GM12864 (cell line): ENCODE data around the gene AASDH.

Experiments
- DNase-seq: peaks from one replicate; pipeline ENCODE4 v3.0.0-alpha.2; 2011; ENCODE audit warnings: low read depth
- H3K4me3 ChIP-seq: 2 replicates; pipeline ENCODE4 v1.5.1; 2011; ENCODE audit warnings: mild to moderate bottlenecking, low read depth, low read length, control low read depth
- CTCF ChIP-seq: IDR thresholded peaks from 2 replicates; pipeline ENCODE4 v1.5.1; 2011; ENCODE audit warnings: low read depth, mild to moderate bottlenecking, moderate library complexity, low read length, control low read depth, inconsistent platforms; ENCODE audit errors: missing control alignments

Gene AASDH

GRCh38 chr4:56320293-56320692 lies 67.0 kb downstream of the AASDH start:
- H3K4me3 ChIP-seq: no peak overlapping the region

GRCh38 chr4:56318555-56318954 lies 68.7 kb downstream of the AASDH start:
- DNase-seq: no peak
- no peak for TF ChIP-seq CTCF
- H3K4me3 ChIP-seq: no peak overlapping the region

More at GRCh38 chr4:56320293-56320692, 67.0 kb downstream of the AASDH start:
- no peak for TF ChIP-seq CTCF
- no peak for DNase-seq

DNA sequence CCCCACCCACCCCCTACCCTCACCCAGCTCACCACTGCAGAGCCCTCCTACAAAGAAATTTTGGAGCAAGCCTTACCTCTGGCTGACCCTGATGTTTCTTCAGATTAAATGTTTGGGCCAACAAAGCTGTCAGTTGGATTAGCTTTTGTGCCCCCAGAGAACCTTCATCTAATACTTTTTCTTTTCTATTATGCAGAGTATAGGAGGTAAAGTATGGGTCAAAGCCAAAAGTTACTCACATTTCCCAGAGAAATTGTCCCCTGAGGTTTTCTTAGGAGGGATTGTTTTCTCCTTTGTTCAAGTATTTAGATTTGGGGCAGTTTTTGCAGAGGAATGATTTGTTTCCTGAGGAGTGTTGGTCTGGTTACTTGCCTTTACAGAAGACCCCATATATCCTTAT lies 69.5 kb downstream of the AASDH start:
- H3K4me3 ChIP-seq: no peak overlapping the region
- DNase-seq: no peak
- TF ChIP-seq CTCF: no peak

DNA sequence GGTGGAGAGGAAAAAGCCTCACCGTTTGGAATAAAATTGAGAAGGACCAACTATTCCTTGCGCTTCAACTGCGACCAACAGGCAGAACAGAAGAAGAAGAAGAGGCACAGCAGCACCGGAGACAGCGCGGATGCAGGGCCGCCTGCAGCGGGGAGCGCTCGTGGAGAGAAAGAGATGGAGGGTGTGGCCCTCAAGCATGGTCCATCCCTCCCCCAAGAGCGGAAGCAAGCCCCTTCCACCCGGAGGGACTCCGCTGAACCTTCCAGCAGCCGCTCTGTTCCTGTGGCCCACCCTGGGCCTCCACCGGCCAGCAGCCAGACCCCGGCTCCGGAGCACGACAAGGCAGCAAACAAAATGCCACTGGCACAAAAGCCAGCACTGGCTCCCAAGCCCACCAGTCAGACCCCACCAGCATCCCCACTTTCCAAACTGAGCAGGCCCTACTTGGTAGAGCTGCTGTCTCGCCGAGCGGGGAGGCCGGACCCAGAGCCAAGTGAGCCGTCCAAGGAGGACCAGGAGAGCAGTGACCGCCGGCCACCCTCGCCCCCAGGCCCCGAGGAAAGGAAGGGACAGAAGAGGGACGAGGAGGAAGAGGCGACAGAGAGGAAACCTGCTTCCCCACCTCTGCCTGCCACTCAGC lies 71.2 kb downstream of the AASDH start:
- TF ChIP-seq CTCF: no peak
- no peak for DNase-seq
- H3K4me3 ChIP-seq: no peak overlapping the region

DNA sequence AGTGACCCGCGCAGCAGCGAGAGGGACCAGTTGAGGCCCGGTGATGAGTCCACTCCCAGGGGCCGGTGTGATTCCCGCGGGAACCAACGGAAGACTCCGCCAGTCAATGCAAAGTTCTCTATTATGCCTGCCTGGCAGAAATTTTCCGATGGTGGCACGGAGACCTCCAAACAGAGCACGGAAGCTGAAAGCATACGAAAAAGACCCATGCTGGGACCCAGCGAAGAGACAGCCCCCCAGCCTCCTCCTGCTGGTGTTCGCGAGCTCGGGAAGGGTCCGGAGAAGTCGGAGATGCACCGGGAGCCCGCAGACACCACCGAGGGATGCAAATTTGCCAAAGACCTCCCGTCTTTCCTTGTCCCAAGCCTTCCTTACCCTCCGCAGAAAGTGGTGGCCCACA lies 71.7 kb downstream of the AASDH start:
- no peak overlapping the region for H3K4me3 ChIP-seq
- TF ChIP-seq CTCF: no peak
- no peak for DNase-seq

DNA sequence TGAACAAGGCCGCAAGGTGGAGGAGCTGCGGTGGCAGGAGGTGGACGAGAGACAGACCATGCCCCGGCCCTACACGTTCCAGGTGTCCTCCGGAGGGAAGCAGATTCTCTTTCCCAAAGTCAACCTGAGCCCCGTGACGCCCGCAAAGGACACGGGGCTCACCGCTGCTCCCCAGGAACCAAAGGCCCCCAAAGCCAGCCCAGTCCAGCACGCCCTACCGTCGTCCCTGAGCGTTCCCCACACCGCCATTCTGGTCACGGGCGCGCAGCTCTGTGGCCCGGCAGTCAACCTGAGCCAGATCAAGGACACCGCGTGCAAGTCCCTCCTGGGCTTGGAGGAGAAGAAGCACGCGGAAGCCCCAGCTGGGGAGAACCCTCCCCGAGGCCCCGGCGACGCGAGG lies 72.2 kb downstream of the AASDH start:
- no peak for TF ChIP-seq CTCF
- no peak overlapping the region for H3K4me3 ChIP-seq
- no peak for DNase-seq

DNA sequence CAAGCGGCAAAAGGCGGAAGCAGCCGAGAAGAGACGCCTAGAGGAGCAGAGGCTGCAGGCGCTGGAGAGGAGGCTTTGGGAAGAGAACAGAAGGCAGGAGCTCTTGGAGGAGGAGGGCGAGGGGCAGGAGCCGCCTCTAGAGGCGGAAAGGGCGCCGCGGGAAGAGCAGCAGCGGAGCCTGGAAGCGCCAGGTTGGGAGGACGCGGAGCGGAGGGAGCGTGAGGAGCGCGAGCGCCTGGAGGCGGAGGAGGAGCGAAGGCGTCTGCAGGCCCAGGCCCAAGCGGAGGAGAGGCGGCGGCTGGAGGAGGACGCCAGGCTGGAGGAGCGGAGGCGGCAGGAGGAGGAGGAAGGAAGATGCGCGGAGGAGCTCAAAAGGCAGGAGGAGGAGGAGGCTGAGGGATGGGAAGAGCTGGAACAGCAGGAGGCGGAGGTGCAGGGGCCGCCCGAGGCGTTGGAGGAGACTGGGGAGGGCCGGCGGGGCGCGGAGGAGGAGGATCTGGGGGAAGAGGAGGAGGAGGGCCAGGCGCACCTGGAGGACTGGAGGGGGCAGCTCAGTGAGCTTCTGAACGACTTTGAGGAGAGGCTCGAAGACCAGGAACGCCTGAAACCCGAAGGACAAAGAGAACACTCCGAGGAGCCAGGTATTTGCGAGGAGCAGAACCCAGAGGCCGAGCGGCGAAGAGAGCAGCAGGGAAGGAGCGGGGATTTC lies 72.9 kb downstream of the AASDH start:
- no peak overlapping the region for H3K4me3 ChIP-seq
- TF ChIP-seq CTCF: no peak
- DNase-seq: no peak
